ENCODE data around the gene TEX50.

- TF ChIP-seq CTCF (IDR thresholded peaks at IDR 0.05), result no peak
- TF ChIP-seq NR3C1 (IDR thresholded peaks at IDR 0.05), result no peak
- TF ChIP-seq POLR2AphosphoS2 (conservative IDR thresholded peaks at IDR 0.05; ENCODE audit: low read length), result no peak
- no peak for TF ChIP-seq CHD2 (IDR thresholded peaks at IDR 0.05; ENCODE audit: low read length, partially characterized antibody)
- TF ChIP-seq EHMT2 (IDR thresholded peaks at IDR 0.05; ENCODE audit: low read depth), result no peak
- no peak for TF ChIP-seq RAD21 (conservative IDR thresholded peaks at IDR 0.05 in 1 of 2, IDR thresholded peaks at IDR 0.05 in 1 of 2)
- TF ChIP-seq CBX8 (IDR thresholded peaks at IDR 0.05), result no peak
These were observed 44.6 kb upstream of the TEX50 start for GRCh38 chr1:173590557-173590956.

All from A549 (cell line).